Skeletal muscle cell (primary cell): Measurements from ENCODE around the gene RAB7A.
"Not testable (repeated sequence)": the region's sequence is repeated elsewhere in the genome, so short reads cannot be mapped to it uniquely, and the experiment has no call there.

ENCODE experiments used
- DNase-seq: peaks from one replicate; pipeline ENCODE4 v3.0.0-alpha.2; 2010; ENCODE audit warnings: low read depth
- H3K4me3 ChIP-seq: 2 replicates; pipeline ENCODE4 v1.5.1; 2011; ENCODE audit warnings: low read depth, mild to moderate bottlenecking, control low read depth, low read length, moderate library complexity

The RAB7A gene

DNA sequence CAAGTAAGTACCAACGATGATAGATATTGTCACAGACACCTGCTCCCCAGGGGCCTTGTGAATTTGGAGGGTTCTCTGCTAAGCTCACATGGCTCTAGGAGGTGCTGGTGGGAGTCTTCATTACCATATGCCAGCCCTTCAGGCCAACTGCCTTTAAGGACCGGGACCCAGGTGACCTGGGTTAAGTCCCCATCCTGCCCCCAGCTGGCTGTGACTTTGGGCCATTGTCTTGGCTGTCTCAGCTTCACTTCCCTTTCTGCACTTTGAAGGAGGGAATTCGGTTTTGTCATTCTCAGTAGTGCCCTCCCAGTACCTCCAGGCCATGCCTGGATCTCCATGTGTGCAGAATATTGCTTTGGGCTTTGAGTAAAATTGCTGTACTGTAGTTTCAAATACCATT is 80.6 kb downstream of the RAB7A start:
- DNase-seq = no peak
- no peak overlapping the region for H3K4me3 ChIP-seq

DNA sequence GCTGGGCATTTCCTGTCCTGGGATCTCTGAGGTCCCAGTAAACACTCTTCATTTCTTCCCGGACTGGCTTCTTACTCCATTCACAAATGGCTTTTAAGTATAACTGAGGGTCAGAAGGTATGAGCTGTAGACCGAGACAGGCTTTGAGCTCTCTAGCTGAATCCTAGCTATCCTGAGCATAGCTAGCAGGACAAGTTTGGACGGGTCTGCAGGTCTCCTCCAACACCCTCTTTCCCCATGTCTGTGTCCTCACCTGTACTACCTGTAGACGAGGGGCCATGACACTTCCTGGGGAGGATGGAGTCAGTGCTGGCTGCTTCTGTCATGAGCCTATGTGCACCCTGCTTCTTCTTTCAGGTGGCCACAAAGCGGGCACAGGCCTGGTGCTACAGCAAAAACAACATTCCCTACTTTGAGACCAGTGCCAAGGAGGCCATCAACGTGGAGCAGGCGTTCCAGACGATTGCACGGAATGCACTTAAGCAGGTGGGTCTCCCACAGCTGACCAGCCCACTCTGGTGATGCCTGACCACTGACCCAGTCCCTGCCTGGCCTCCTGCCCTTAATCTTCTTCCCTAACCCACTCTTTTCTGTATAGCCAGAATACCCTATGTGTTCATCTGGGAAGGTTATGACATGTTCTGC is 81.3 kb downstream of the RAB7A start:
- no peak overlapping the region for H3K4me3 ChIP-seq
- DNase-seq = no peak

DNA sequence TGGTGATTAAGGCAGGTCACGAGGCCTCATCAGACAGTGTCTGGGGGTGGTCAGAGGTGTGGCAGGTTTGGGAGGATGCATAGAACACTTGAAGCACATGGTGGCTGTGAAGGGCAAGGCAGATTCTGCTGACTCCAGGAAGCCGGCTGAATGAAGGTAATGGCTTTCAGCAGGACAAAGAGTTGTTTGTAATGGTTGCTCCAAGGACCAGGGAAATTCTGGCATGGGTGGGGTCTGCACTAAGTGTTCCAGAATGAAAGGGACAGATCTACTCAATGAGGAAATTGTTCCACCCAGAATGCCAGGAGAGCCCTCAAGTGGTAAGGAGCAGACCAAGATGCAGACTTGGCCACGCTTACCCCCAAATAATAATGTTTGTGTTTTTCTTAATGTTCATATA is 82.7 kb downstream of the RAB7A start:
- no peak for DNase-seq

DNA sequence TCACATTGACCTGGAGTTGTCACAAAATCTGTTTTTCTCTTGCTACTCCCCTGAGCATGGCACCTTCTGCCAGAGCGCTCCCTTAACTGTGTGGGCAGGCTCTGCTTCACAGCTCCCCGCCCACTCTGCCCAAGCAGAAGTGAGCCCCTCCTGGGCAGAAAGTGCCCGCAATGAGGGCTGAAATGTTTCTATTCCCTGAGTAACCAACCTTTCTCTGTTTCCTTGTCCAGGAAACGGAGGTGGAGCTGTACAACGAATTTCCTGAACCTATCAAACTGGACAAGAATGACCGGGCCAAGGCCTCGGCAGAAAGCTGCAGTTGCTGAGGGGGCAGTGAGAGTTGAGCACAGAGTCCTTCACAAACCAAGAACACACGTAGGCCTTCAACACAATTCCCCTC is 87.1 kb downstream of the RAB7A start:
- H3K4me3 ChIP-seq = no peak overlapping the region
- DNase-seq = no peak

More for the DNA sequence above, 82.7 kb downstream of the RAB7A start:
- H3K4me3 ChIP-seq = no peak overlapping the region

DNA sequence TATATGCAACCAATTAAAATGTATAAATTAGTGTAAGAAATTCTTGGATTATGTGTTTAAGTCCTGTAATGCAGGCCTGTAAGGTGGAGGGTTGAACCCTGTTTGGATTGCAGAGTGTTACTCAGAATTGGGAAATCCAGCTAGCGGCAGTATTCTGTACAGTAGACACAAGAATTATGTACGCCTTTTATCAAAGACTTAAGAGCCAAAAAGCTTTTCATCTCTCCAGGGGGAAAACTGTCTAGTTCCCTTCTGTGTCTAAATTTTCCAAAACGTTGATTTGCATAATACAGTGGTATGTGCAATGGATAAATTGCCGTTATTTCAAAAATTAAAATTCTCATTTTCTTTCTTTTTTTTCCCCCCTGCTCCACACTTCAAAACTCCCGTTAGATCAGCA is 88.1 kb downstream of the RAB7A start:
- no peak overlapping the region for H3K4me3 ChIP-seq
- DNase-seq = no peak

DNA sequence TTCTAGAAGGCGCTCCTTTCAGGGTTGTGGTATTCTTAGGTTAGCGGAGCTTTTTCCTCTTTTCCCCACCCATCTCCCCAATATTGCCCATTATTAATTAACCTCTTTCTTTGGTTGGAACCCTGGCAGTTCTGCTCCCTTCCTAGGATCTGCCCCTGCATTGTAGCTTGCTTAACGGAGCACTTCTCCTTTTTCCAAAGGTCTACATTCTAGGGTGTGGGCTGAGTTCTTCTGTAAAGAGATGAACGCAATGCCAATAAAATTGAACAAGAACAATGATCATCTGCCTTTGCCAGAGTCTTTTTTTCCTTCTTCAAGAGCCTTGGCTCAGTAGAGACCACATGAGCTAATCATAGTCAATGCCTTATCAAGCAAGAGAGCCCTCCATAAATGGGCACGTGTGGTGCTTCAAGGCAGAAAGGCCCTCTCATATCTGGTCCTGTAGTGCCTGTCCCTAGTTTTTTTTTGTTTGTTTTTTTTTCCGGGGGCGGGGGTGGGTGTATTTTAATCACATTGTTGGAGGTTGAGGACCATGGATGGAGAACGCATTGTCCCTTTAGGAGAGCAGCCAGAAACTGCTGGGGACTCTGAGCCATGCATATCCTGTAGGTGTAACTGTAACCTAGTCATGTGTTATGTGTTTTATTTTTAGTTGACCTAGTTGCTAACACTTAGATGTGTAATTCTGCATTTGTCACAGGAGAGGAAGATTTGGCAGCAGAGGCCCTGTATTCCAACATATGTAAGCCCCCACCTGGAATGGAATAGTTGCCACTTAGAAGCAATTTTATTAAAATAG is 88.7 kb downstream of the RAB7A start:
- no peak for DNase-seq
- H3K4me3 ChIP-seq = no peak overlapping the region

DNA sequence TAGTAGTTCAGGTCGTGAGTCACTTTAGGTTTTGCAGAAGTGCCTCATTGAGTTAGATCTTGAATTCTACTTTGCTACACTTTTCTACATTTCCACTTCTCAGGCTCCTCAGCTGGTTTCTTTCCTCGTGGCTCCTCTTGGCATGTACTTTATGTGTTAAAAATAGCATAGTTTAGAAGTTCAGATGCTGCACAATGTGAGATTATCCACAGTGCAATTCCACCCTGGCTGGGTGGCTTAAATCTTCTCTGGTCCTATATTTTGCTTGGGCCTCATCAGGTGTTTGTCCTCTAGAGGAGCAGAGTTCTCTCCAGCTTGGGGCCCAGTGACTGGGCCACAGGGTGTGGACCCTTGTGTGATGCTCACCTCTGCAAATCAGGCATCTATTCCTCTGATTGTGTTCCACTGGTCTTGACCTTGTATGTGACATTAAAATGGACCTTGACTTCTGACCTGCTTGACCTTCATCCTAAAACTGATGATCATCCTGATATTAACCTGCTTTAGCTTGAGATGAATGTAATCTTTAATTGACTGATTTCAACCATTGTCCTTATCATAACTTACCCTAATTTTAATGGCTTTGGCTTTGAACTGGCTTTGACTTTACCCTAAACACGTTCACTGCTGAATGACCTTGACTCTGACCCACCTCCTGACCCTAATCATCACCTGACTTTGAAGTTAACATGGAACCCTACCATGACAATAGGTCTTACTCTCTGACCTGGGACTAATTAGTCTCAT is 89.5 kb downstream of the RAB7A start:
- DNase-seq = no peak
- H3K4me3 ChIP-seq = no peak overlapping the region

DNA sequence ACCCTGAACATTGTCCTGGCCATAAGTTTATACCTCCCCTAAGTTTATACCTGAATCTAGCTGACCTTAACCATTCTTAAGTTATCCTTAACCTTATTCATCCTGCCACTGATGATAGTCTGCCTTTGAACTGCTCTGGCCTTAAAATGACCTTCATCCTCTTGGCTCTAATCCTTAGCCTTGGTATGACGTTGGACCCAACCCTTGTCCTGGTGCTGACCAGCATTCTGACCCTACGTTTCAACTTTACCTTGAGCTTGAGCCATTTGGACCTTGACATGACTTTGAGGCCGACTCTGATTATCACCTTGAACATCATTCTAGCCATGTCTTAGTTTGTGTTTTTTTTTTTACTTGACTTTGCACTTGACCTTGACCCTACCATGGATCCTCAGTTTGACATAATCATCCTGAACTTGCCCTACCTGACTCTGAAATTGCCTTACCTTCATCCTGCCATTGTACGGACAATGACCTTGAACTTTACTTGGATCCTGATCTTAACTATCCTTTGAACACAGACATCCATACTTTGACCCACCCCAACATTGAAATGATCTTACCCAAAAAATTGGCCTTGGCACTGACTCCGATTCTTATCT is 92.3 kb downstream of the RAB7A start:
- no peak overlapping the region for H3K4me3 ChIP-seq
- DNase-seq = no peak

DNA sequence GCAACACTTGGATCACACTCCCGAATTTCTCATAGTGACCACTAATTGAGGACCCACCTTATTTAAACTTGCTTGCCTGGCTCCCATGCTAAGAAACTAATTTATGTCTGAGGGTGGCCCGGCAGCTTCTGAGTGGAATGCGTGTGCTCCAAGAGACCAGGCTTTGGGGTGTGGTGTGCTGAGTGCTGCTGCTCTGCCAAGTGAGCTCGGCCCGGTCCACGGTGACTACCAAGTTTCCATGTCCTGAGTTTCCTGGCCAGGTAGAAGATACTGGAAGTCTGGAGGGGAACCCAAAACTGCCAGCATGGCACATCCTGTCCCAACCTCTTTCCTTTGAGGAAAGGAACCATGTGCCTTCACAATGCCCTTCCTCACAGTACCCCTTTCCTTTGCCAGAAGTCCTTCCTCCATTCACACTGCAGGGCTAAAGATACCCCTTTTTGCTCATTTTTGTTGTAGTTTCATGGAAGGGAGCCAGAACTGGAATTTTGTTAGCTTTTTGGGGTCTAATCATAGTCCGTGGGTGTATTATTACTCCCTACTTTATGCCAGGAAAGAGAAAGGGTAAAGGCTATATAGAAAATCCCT is 94.4 kb downstream of the RAB7A start:
- no peak for DNase-seq
- no peak overlapping the region for H3K4me3 ChIP-seq

DNA sequence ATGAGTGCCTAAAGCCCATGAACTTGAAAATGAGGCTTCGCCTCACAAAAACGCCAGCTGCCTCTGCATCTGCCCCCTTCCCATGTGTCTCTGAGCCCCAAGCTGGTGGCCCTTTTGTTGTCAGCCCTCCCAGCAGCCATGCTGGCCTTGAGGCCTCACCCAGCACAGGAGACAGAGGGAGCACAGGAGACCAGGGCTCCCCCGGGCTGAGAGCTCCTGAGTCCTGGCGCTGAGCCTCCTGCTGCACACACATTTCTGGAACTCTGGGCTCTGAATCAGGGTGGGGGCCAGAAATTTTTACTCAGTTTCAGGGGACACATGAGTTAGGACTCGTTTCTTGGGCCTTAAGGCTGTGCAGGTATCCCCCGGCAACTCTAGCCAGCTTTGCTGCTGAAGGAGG is 97.0 kb downstream of the RAB7A start:
- DNase-seq = no peak
- no peak overlapping the region for H3K4me3 ChIP-seq

DNA sequence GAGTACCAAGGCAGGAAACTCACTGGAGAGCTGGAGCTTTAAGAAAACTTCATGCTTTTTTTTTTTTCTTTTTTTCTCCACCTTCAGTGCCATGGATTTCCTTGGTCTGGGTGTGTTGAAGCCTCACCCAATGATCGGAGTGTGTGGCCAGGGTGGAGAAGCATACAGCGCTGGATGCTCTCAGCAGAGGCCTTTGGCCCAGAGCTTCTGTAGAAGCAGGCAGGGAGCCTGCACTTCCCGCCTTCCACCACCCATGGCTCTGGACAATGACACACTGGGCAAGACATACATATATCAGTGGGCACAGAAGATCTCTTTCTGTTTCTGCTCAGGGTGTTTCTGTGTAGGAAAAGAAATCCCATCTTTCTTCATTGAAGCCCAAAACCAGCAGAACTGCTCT is 97.6 kb downstream of the RAB7A start:
- no peak overlapping the region for H3K4me3 ChIP-seq
- no peak for DNase-seq

DNA sequence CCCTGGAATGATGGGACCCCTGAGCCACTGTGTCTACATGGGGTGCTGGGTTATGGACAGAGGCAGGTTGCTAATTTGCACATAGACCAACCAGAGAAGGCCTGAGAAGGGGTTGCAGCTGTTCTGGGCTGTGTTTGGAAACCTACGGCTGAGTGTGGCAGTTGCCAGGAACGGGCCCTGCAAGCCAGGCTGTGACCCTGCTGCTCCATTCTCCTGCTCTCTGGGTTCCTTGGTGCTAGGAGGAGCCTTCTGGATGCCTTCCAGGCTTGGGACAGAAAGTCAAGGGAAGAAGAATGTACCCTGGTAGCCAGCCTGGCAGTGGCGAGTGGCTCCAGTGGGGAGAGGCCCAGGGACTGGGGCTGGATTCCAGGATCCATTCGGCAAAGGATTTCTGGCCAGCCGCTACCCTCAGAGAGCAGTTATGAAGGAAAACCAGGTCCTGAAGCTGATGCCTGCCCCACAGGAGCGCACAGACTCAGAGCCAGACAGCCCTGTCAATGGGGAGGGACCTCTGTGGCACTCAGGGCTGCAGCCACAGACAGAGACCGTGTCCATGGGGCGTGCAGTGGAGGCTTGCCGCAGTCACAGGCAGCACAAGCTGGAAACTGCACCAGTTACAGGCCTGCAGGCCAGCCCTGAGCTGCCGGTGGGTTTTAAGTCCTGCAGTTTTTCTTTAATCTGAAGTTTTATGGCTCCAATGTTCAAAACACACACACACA is 98.3 kb downstream of the RAB7A start:
- no peak for DNase-seq
- H3K4me3 ChIP-seq = no peak overlapping the region

DNA sequence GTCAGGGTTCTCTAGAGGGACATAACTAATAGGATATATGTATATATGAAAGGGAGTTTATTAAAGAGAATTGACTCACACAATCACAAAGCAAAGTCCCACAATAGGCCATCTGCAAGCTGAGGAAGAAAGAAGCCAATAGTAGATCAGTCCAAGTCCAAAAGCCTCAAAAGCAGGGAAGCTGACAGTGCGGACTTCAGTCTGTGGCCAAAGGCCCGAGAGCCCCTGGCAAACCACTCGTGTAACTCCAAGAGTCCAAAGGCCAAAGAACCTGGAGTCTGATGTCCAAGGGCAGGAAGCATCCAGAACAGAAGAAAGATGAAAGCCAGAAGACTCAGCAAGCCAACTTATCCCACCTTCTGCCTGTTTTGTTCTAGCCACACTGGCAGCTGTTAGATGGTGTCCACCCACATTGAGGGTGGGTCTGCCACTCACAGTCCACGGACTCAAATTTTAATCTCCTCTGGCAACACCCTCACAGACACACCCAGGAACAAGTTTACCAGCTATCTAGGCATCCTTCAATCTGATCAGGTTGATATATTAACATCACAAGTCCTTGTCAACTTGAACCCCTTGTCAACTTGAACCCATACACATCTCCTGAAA is 99.2 kb downstream of the RAB7A start:
- no peak overlapping the region for H3K4me3 ChIP-seq
- DNase-seq = no peak

DNA sequence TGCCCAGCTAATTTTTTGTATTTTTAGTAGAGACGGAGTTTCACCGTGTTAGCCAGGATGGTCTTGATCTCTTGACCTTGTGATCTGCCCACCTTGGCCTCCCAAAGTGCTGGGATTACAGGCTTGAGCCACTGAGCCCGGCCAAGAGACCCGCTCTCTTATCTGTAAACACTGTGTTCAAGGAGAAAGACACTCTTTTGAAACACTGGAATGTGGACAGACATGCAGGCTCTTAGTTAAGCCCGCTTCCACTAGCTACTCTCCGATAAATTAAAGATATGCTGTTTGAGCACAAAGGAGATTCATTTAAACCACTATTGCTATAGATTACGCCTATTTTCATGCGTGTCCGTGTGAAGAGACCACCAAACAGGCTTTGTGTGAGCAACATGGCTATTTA is 103.1 kb downstream of the RAB7A start:
- not testable (repeated sequence) for DNase-seq, H3K4me3 ChIP-seq

DNA sequence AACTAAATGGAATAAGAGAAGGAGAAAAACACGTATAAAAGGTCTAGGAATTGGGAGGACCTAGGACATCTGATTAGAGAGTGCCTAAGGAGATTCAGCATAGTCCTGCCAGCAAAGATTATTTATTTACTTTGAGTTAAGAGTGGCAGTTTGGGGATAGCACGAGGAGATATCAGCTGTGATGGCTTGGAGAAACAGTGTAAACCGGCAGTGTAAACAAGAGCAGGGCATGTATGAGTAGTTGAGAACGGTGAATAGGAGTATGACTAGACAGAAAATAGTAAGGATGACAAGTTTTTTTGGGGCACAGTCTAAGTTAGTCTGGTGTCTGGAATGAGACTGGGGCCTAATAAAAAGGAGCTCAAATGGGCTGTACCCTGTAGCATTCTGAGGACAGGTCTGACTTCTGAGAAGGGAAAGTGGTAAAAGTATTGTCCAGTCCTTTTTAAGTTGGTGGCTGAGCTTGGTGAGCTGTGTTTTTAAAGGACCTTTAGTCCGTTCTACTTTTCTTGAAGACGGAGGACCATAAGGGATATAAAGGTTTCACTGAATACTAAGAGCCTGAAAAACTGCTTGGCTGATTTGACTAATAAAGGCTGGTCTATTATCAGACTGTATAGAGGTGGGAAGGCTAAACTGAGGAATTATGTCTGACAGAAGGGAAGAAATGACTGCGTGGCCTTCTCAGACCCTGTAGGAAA is 104.1 kb downstream of the RAB7A start:
- not testable (repeated sequence) for DNase-seq, H3K4me3 ChIP-seq

DNA sequence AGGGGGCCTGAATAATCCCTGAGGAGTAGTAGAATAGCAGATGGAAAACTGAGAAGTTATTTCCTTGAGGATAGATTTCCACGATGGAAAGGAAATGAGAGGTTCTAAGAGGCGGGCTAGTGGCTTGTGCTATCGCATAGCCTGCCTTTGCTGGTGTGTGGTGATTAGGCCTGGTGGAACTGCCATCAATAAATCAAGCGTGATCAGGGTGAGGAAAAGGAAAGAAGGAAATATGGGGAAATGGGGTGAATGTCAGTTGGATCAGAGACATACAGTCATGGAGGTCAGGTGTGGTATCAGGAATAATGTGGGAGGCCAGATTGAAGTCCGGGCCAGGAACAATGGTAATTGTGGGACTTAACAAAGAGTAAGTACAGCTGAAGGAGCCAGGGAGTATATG is 104.8 kb downstream of the RAB7A start:
- not testable (repeated sequence) for H3K4me3 ChIP-seq, DNase-seq

DNA sequence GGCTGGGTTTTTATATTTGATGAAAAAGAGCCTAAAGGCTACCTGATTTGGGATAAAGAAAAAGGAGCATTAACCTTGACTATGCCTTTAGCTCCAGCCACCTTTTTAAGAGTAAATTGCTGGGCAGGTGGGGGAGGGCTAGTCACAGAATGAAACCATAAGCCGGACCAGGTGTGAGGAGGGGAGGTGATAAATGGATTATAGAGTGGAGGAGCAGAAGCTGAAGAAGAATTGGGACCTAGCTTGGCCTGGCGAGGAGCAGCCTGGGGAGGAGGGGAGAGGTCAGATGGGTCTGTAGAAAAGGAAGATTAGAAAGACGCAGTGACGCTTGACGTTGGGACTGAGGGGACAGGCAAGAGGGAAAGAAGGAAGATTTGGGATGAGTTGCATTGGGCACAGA is 107.0 kb downstream of the RAB7A start:
- not testable (repeated sequence) for DNase-seq, H3K4me3 ChIP-seq

DNA sequence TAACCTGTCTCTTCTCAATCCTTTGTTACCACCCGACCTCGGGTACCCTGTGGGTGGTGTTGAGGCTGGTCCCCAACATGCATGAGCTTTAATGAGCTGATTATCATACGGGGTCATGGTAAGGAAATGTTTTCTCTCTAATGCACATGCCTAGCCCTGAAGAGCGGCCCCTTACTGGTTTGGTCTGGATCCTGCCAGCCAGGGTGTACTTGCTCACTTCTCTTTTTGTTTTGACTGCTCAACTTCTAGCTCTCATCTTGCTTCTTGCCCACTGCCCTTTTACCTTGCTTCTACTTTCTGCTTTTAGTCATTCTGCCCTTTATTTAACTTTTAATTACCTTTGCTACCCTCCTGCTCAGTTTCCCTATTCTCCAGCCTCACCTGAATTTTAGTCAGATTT is 109.1 kb downstream of the RAB7A start:
- no peak for DNase-seq

More for the DNA sequence above, 109.1 kb downstream of the RAB7A start:
- H3K4me3 ChIP-seq = no peak overlapping the region
